ENCODE results near the gene PPFIBP2. TPM values are rescaled to one million over a fixed set of nuclear protein-coding genes. Genes with fewer than 3 reads are reported as not detected.

PPFIBP2 gene
- polyA plus RNA-seq, 2 donors = 27.4 to 32.1 TPM

DNA sequence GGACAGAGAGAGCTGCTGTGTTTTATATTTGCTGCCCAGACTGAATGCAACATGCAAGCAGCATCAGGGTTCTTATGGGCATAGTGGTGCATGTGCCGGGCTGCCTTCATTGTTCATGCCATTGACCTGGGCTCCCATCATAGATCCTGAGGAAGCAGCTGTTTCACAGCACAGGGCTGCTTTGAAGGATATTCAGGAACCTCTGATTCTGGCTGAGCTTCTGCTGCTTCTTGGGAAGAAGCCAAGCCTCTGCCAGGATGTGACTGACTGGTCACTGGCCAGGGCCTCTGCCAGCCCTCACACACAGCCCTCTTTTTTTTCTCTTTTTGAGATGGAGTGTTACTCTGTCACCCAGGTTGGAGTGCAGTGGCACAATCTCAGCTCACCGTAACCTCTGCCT is 116.2 kb downstream of the PPFIBP2 start:
- Histone ChIP-seq H3K27me3 (ENCODE audit: control insufficient read depth in 1 of 2, insufficient read depth in 2 of 2, low read length in 2 of 2) (no peaks in the 10 kb centered on the region), H3K4me1 (ENCODE audit: control insufficient read depth in 2 of 2, insufficient read depth in 2 of 2, low read length in 1 of 2) (no peaks in the 10 kb centered on the region), H3K36me3 (ENCODE audit: control insufficient read depth in 2 of 2, insufficient read depth in 2 of 2, low read length in 1 of 2) (peaks cover 19 to 25% of the 10 kb centered on the region in 2 donors), H3K27ac (ENCODE audit: low read depth in 2 of 2, low read length in 1 of 2) (no peak overlapping the region), H3K9me3 (ENCODE audit: control insufficient read depth in 2 of 2, insufficient read depth in 1 of 2, low read depth in 1 of 2, low read length in 1 of 2) (no peaks in the 10 kb centered on the region), H3K4me3 (ENCODE audit: low read depth in 1 of 2, low read length in 2 of 2) (no peak overlapping the region)
- 94 to 95% methylated on average over 2 of the region's 2 CpGs for WGBS, 2 donors

DNA sequence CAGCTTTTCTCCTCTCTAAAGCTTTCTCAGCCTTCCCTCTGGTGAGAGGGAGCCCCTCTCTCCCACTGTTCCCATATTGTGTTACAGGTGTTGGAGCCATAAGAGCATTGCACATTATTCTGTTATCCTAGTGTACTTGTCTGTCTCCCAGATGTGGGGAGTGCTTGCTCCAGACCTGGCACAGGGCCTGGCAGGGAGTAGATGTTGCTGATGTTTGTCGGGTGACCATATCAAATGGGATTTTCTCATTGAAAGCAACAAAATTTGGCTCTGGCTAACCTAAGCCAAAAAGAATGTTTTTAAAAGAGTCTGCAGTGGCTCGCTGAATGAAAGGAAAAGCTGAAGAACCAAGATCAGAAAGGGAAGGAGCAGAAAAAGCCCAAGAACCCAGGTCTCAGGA is 118.4 kb downstream of the PPFIBP2 start:
- Histone ChIP-seq H3K4me3 (ENCODE audit: low read depth in 1 of 2, low read length in 2 of 2) (no peak overlapping the region), H3K9me3 (ENCODE audit: control insufficient read depth in 2 of 2, insufficient read depth in 1 of 2, low read depth in 1 of 2, low read length in 1 of 2) (no peaks in the 10 kb centered on the region), H3K4me1 (ENCODE audit: control insufficient read depth in 2 of 2, insufficient read depth in 2 of 2, low read length in 1 of 2) (no peaks in the 10 kb centered on the region), H3K27me3 (ENCODE audit: control insufficient read depth in 1 of 2, insufficient read depth in 2 of 2, low read length in 2 of 2) (no peaks in the 10 kb centered on the region), H3K36me3 (ENCODE audit: control insufficient read depth in 2 of 2, insufficient read depth in 2 of 2, low read length in 1 of 2) (peaks cover 14 to 29% of the 10 kb centered on the region in 2 donors), H3K27ac (ENCODE audit: low read depth in 2 of 2, low read length in 1 of 2) (no peak overlapping the region)
- 85 to 88% methylated on average over 2 of the region's 2 CpGs for WGBS, 2 donors

- H3K27ac ChIP-seq (ENCODE audit: low read depth in 2 of 2, low read length in 1 of 2) = no peak overlapping the region
- H3K27me3 ChIP-seq (ENCODE audit: control insufficient read depth in 1 of 2, insufficient read depth in 2 of 2, low read length in 2 of 2) = no peaks in the 10 kb centered on the region
- peaks cover 0 to 6% of the 10 kb centered on the region in 2 donors for H3K4me1 ChIP-seq (ENCODE audit: control insufficient read depth in 2 of 2, insufficient read depth in 2 of 2, low read length in 1 of 2)
- H3K36me3 ChIP-seq (ENCODE audit: control insufficient read depth in 2 of 2, insufficient read depth in 2 of 2, low read length in 1 of 2) = peaks cover 12 to 34% of the 10 kb centered on the region in 2 donors
- no peak overlapping the region for H3K4me3 ChIP-seq (ENCODE audit: low read depth in 1 of 2, low read length in 2 of 2)
- H3K9me3 ChIP-seq (ENCODE audit: control insufficient read depth in 2 of 2, insufficient read depth in 1 of 2, low read depth in 1 of 2, low read length in 1 of 2) = no peaks in the 10 kb centered on the region
- WGBS, 2 donors = 80 to 85% methylated on average over 4 of the region's 4 CpGs
These were observed 121.3 kb downstream of the PPFIBP2 start for GRCh38 chr11:7635137-7635536.

- no peaks in the 10 kb centered on the region for H3K27me3 ChIP-seq (ENCODE audit: control insufficient read depth in 1 of 2, insufficient read depth in 2 of 2, low read length in 2 of 2)
- peaks cover 0 to 6% of the 10 kb centered on the region in 2 donors for H3K4me1 ChIP-seq (ENCODE audit: control insufficient read depth in 2 of 2, insufficient read depth in 2 of 2, low read length in 1 of 2)
- no peak overlapping the region for H3K27ac ChIP-seq (ENCODE audit: low read depth in 2 of 2, low read length in 1 of 2)
- WGBS, 2 donors = 88 to 93% methylated on average over 4 of the region's 4 CpGs
- H3K4me3 ChIP-seq (ENCODE audit: low read depth in 1 of 2, low read length in 2 of 2) = no peak overlapping the region
- H3K36me3 ChIP-seq (ENCODE audit: control insufficient read depth in 2 of 2, insufficient read depth in 2 of 2, low read length in 1 of 2) = peaks cover 12 to 38% of the 10 kb centered on the region in 2 donors
- no peaks in the 10 kb centered on the region for H3K9me3 ChIP-seq (ENCODE audit: control insufficient read depth in 2 of 2, insufficient read depth in 1 of 2, low read depth in 1 of 2, low read length in 1 of 2)
These were observed 121.9 kb downstream of the PPFIBP2 start for GRCh38 chr11:7635708-7636107.

DNA sequence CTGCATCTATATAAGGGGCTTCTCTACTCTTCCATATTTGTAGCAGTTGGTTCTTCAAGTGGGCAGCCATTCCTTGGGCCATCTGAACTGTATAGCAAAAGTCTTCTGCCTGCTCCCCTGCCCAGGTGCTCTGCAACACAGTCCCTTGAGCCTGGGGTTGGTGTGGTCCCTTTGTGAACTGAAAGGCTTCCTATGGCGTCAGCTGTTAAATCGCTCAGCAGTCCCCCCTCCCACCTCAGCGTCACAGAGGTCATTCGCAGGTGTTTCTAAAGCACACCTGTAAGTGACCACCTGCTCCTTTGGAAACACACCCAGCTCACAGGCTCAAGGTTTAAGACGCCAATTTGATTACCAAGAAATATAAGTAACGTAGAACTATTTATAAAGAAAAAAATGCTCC is 122.6 kb downstream of the PPFIBP2 start:
- Histone ChIP-seq H3K36me3 (ENCODE audit: control insufficient read depth in 2 of 2, insufficient read depth in 2 of 2, low read length in 1 of 2) (peaks cover 8 to 43% of the 10 kb centered on the region in 2 donors), H3K27ac (ENCODE audit: low read depth in 2 of 2, low read length in 1 of 2) (no peak overlapping the region), H3K9me3 (ENCODE audit: control insufficient read depth in 2 of 2, insufficient read depth in 1 of 2, low read depth in 1 of 2, low read length in 1 of 2) (no peaks in the 10 kb centered on the region), H3K27me3 (ENCODE audit: control insufficient read depth in 1 of 2, insufficient read depth in 2 of 2, low read length in 2 of 2) (no peaks in the 10 kb centered on the region), H3K4me1 (ENCODE audit: control insufficient read depth in 2 of 2, insufficient read depth in 2 of 2, low read length in 1 of 2) (peaks cover 0 to 6% of the 10 kb centered on the region in 2 donors), H3K4me3 (ENCODE audit: low read depth in 1 of 2, low read length in 2 of 2) (no peak overlapping the region)
- WGBS, 2 donors = 77 to 78% methylated on average over 6 of the region's 6 CpGs

GRCh38 chr11:7637447-7638157 is 123.8 kb downstream of the PPFIBP2 start:
- peaks cover 5 to 39% of the 10 kb centered on the region in 2 donors for H3K36me3 ChIP-seq (ENCODE audit: control insufficient read depth in 2 of 2, insufficient read depth in 2 of 2, low read length in 1 of 2)
- H3K9me3 ChIP-seq (ENCODE audit: control insufficient read depth in 2 of 2, insufficient read depth in 1 of 2, low read depth in 1 of 2, low read length in 1 of 2) = no peaks in the 10 kb centered on the region
- peaks cover 0 to 6% of the 10 kb centered on the region in 2 donors for H3K4me1 ChIP-seq (ENCODE audit: control insufficient read depth in 2 of 2, insufficient read depth in 2 of 2, low read length in 1 of 2)
- H3K27ac ChIP-seq (ENCODE audit: low read depth in 2 of 2, low read length in 1 of 2) = peak overlapping the region in 1 of 2 donors; percentile 45
- no peaks in the 10 kb centered on the region for H3K27me3 ChIP-seq (ENCODE audit: control insufficient read depth in 1 of 2, insufficient read depth in 2 of 2, low read length in 2 of 2)
- H3K4me3 ChIP-seq (ENCODE audit: low read depth in 1 of 2, low read length in 2 of 2) = no peak overlapping the region
- 51 to 55% methylated on average over 7 of the region's 7 CpGs for WGBS, 2 donors

DNA sequence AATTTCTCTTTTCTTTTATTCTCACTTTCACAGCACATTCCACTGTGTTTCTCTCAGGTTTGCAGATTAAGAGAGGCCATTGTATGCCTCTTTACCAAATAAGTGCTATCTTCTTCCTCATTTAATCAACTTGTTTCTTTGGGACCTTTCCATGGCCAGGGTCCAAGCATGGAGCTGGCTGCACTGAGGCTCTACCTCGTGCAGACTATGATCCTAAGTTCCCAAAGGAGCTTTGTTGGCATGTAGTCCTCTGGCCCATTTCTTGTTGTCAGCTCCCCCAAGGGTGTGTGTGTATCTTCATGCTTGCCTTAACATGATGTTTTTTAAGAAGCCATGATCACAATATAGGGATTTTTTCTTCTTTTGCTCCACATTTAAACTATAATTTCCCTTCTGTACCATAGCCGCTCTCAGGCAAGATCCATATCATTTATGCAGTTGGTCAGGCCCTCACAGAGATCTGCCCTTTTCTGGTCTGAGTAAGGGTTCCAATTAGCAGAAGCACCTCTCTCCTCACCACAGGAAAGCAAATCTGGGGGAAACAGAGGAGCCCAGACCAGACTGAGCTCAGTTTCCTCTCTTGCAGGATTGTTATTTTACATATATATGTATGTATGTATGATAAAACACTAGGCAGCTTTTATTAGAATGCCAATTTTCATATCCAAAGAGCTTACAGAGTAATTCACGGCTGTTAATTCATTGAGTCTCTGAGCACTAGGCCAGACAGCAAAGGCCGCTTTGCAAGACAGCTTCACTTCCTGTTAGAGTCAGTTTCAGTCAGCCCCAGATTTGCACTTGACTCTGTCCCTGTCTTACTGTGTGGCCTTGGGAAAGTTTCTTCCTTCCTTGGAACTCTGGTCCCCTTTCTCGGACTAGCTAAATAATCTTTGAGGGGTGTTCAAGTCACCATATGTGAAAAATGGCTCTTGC is 125.2 kb downstream of the PPFIBP2 start:
- Histone ChIP-seq H3K4me3 (ENCODE audit: low read depth in 1 of 2, low read length in 2 of 2) (no peak overlapping the region), H3K9me3 (ENCODE audit: control insufficient read depth in 2 of 2, insufficient read depth in 1 of 2, low read depth in 1 of 2, low read length in 1 of 2) (no peaks in the 10 kb centered on the region), H3K27me3 (ENCODE audit: control insufficient read depth in 1 of 2, insufficient read depth in 2 of 2, low read length in 2 of 2) (no peaks in the 10 kb centered on the region), H3K36me3 (ENCODE audit: control insufficient read depth in 2 of 2, insufficient read depth in 2 of 2, low read length in 1 of 2) (peaks cover 3 to 35% of the 10 kb centered on the region in 2 donors), H3K27ac (ENCODE audit: low read depth in 2 of 2, low read length in 1 of 2) (peak overlapping the region in 1 of 2 donors; percentile 34), H3K4me1 (ENCODE audit: control insufficient read depth in 2 of 2, insufficient read depth in 2 of 2, low read length in 1 of 2) (peaks cover 0 to 6% of the 10 kb centered on the region in 2 donors)
- WGBS, 2 donors = 65 to 69% methylated on average over 5 of the region's 5 CpGs

DNA sequence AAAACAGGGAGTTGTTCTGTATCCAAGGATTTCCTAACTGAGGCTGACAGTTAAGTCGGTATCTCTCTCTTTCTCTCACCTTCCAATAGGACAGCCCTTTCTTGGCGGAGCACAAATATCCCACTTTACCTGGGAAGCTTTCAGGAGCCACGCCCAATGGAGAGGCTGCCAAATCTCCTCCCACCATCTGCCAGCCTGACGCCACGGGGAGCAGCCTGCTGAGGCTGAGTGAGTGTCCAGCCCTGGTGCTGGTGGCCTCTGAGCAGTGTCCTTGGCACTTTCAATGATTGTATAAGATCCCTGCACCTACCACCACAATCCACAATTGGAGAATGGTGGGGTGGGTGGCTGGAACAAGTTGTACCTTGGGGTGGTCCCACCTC is 125.8 kb downstream of the PPFIBP2 start:
- no peaks in the 10 kb centered on the region for H3K27me3 ChIP-seq (ENCODE audit: control insufficient read depth in 1 of 2, insufficient read depth in 2 of 2, low read length in 2 of 2)
- 41 to 57% methylated on average over 5 of the region's 5 CpGs for WGBS, 2 donors
- peaks cover 0 to 6% of the 10 kb centered on the region in 2 donors for H3K4me1 ChIP-seq (ENCODE audit: control insufficient read depth in 2 of 2, insufficient read depth in 2 of 2, low read length in 1 of 2)
- H3K4me3 ChIP-seq (ENCODE audit: low read depth in 1 of 2, low read length in 2 of 2) = no peak overlapping the region
- H3K27ac ChIP-seq (ENCODE audit: low read depth in 2 of 2, low read length in 1 of 2) = no peak overlapping the region
- no peaks in the 10 kb centered on the region for H3K9me3 ChIP-seq (ENCODE audit: control insufficient read depth in 2 of 2, insufficient read depth in 1 of 2, low read depth in 1 of 2, low read length in 1 of 2)
- peaks cover 3 to 35% of the 10 kb centered on the region in 2 donors for H3K36me3 ChIP-seq (ENCODE audit: control insufficient read depth in 2 of 2, insufficient read depth in 2 of 2, low read length in 1 of 2)

- WGBS, 2 donors = 79 to 84% methylated on average over 6 of the region's 6 CpGs
- no peak overlapping the region for H3K27ac ChIP-seq (ENCODE audit: low read depth in 2 of 2, low read length in 1 of 2)
- H3K36me3 ChIP-seq (ENCODE audit: control insufficient read depth in 2 of 2, insufficient read depth in 2 of 2, low read length in 1 of 2) = peaks cover 3 to 31% of the 10 kb centered on the region in 2 donors
These were observed 127.0 kb downstream of the PPFIBP2 start for GRCh38 chr11:7640816-7641215.

More at GRCh38 chr11:7640816-7641215, 127.0 kb downstream of the PPFIBP2 start:
- no peaks in the 10 kb centered on the region for H3K9me3 ChIP-seq (ENCODE audit: control insufficient read depth in 2 of 2, insufficient read depth in 1 of 2, low read depth in 1 of 2, low read length in 1 of 2)
- H3K4me3 ChIP-seq (ENCODE audit: low read depth in 1 of 2, low read length in 2 of 2) = no peak overlapping the region
- peaks cover 0 to 6% of the 10 kb centered on the region in 2 donors for H3K4me1 ChIP-seq (ENCODE audit: control insufficient read depth in 2 of 2, insufficient read depth in 2 of 2, low read length in 1 of 2)
- H3K27me3 ChIP-seq (ENCODE audit: control insufficient read depth in 1 of 2, insufficient read depth in 2 of 2, low read length in 2 of 2) = no peaks in the 10 kb centered on the region
